ENCODE results near the gene TBL2.
"Not testable (repeated sequence)": the region's sequence is repeated elsewhere in the genome, so short reads cannot be mapped to it uniquely, and the experiment has no call there.

Gene TBL2

GRCh38 chr7:73606801-73607691 lies 28.7 kb upstream of the TBL2 start:
- DNase-seq: peak in 8 of 14 donors; percentile 3 to 44 (median 18)

- no peak for DNase-seq
Observed at GRCh38 chr7:73605601-73606220, 27.3 kb upstream of the TBL2 start.

- DNase-seq: peak in 6 of 14 donors; percentile 10 to 52 (median 24)
Observed at GRCh38 chr7:73602721-73603651, 24.6 kb upstream of the TBL2 start.

- no peak for DNase-seq
Observed at GRCh38 chr7:73599916-73600315, 21.5 kb upstream of the TBL2 start.

- no peak for DNase-seq
Observed at GRCh38 chr7:73599151-73599882, 20.9 kb upstream of the TBL2 start.

GRCh38 chr7:73597978-73598782 lies 19.8 kb upstream of the TBL2 start:
- no peak for DNase-seq

- no peak for DNase-seq
Observed at GRCh38 chr7:73596191-73597065, 18.0 kb upstream of the TBL2 start.

GRCh38 chr7:73595358-73595757 lies 17.0 kb upstream of the TBL2 start:
- no peak for DNase-seq

- DNase-seq: no peak
Observed at GRCh38 chr7:73593207-73594045, 15.0 kb upstream of the TBL2 start.

- DNase-seq: no peak
Observed at GRCh38 chr7:73586911-73587310, 8.5 kb upstream of the TBL2 start.

GRCh38 chr7:73585196-73585595 lies 6.8 kb upstream of the TBL2 start:
- DNase-seq: no peak

GRCh38 chr7:73582664-73583202 lies 4.4 kb upstream of the TBL2 start:
- no peak for DNase-seq

GRCh38 chr7:73581006-73581405 lies 2.6 kb upstream of the TBL2 start:
- not testable (repeated sequence) for DNase-seq

GRCh38 chr7:73577627-73578341 lies 595 bp downstream of the TBL2 start:
- DNase-seq: no peak

GRCh38 chr7:73573791-73574190 lies 4.6 kb downstream of the TBL2 start:
- no peak for DNase-seq

GRCh38 chr7:73573276-73573675 lies 5.1 kb downstream of the TBL2 start:
- no peak for DNase-seq

GRCh38 chr7:73572767-73573186 lies 5.6 kb downstream of the TBL2 start:
- no peak for DNase-seq

GRCh38 chr7:73570977-73571376 lies 7.4 kb downstream of the TBL2 start:
- no peak for DNase-seq

Data from C1 segment of cervical spinal cord (tissue), 14 donors.